Ishikawa (cell line): ENCODE data around the gene NEXMIF.

Source experiments
- CEBPB ChIP-seq: IDR thresholded peaks from 2 replicates; pipeline ENCODE4 v1.6.1; 2012
- CREB1 ChIP-seq: IDR thresholded peaks from 2 replicates; pipeline ENCODE4 v1.6.1; 2012; ENCODE audit warnings: low read depth
- EGR1 ChIP-seq: IDR thresholded peaks from 2 replicates; pipeline ENCODE4 v1.6.1; 2012
- EP300 ChIP-seq: IDR thresholded peaks from 2 replicates; pipeline ENCODE4 v1.6.1; 2012; ENCODE audit warnings: borderline replicate concordance
- FOXM1 ChIP-seq: IDR thresholded peaks from 2 replicates; pipeline ENCODE4 v1.6.1; 2012; ENCODE audit warnings: low read depth, borderline replicate concordance
- NFIC ChIP-seq: IDR thresholded peaks from 2 replicates; pipeline ENCODE4 v1.6.1; 2012
- RAD21 ChIP-seq: IDR thresholded peaks from 2 replicates; pipeline ENCODE4 v1.6.1; 2012; ENCODE audit warnings: low read depth
- TAF1 ChIP-seq: IDR thresholded peaks from 2 replicates; pipeline ENCODE4 v1.6.1; 2012; ENCODE audit warnings: low read depth, mild to moderate bottlenecking
- TCF12 ChIP-seq: IDR thresholded peaks from 2 replicates; pipeline ENCODE4 v1.6.1; 2012; ENCODE audit warnings: low read depth
- TEAD4 ChIP-seq: IDR thresholded peaks from 2 replicates; pipeline ENCODE4 v1.6.1; 2012
- YY1 ChIP-seq: IDR thresholded peaks from 2 replicates; pipeline ENCODE4 v1.6.1; 2012; ENCODE audit warnings: low read depth
- ZBTB7A ChIP-seq: IDR thresholded peaks from 2 replicates; pipeline ENCODE4 v1.6.1; 2012; ENCODE audit warnings: low read depth
- TF ChIP-seq, protein P1 (sequence below): IDR thresholded peaks from 2 replicates; pipeline ENCODE4 v1.6.1; 2012
- TF ChIP-seq, protein P2 (sequence below): IDR thresholded peaks from 2 replicates; pipeline ENCODE4 v1.6.1; 2012
- TF ChIP-seq, protein P3 (sequence below): IDR thresholded peaks from 2 replicates; pipeline ENCODE4 v1.6.1; 2012; ENCODE audit warnings: low read depth, mild to moderate bottlenecking

The NEXMIF gene

DNA sequence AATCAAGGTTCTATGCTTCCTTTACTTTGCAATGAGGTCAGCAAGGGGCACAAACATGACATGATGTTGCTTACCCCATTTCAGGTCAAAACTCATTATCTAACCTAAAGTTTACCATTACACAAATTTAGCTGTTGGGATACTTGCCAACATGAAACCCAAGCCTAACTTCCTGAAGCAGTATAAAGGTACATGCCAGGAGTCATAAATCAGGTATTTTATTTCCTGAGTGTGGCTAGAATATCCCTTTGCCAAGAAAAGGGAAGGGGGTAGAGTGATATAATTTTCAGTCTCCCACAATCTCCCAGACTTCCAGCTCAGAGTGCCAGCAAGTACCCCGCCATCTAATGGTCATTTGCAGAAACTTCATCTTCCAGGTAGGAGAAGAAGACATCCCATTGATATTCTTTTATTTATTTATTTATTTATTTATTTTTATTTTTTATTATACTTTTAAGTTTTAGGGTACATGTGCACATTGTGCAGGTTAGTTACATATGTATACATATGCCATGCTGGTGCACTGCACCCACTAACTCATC, 136.6 kb downstream of the NEXMIF start:
- TF ChIP-seq, protein P1, sequence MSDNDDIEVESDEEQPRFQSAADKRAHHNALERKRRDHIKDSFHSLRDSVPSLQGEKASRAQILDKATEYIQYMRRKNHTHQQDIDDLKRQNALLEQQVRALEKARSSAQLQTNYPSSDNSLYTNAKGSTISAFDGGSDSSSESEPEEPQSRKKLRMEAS: no peak
- peak; percentile 51 for TF ChIP-seq RAD21
- no peak for TF ChIP-seq EGR1
- TF ChIP-seq, protein P2, sequence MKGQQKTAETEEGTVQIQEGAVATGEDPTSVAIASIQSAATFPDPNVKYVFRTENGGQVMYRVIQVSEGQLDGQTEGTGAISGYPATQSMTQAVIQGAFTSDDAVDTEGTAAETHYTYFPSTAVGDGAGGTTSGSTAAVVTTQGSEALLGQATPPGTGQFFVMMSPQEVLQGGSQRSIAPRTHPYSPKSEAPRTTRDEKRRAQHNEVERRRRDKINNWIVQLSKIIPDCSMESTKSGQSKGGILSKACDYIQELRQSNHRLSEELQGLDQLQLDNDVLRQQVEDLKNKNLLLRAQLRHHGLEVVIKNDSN: no peak
- TF ChIP-seq TEAD4: peak; percentile 53
- TF ChIP-seq, protein P3, sequence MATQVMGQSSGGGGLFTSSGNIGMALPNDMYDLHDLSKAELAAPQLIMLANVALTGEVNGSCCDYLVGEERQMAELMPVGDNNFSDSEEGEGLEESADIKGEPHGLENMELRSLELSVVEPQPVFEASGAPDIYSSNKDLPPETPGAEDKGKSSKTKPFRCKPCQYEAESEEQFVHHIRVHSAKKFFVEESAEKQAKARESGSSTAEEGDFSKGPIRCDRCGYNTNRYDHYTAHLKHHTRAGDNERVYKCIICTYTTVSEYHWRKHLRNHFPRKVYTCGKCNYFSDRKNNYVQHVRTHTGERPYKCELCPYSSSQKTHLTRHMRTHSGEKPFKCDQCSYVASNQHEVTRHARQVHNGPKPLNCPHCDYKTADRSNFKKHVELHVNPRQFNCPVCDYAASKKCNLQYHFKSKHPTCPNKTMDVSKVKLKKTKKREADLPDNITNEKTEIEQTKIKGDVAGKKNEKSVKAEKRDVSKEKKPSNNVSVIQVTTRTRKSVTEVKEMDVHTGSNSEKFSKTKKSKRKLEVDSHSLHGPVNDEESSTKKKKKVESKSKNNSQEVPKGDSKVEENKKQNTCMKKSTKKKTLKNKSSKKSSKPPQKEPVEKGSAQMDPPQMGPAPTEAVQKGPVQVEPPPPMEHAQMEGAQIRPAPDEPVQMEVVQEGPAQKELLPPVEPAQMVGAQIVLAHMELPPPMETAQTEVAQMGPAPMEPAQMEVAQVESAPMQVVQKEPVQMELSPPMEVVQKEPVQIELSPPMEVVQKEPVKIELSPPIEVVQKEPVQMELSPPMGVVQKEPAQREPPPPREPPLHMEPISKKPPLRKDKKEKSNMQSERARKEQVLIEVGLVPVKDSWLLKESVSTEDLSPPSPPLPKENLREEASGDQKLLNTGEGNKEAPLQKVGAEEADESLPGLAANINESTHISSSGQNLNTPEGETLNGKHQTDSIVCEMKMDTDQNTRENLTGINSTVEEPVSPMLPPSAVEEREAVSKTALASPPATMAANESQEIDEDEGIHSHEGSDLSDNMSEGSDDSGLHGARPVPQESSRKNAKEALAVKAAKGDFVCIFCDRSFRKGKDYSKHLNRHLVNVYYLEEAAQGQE: no peak
- TF ChIP-seq FOXM1: peak; percentile 74; the same call in 1 of the 2 replicates
- TF ChIP-seq EP300: peak; percentile 85
- TF ChIP-seq NFIC: peak; percentile 90
- peak; percentile 67 for TF ChIP-seq TCF12
- TF ChIP-seq CEBPB: no peak

- peak; percentile 64; the same call in 1 of the 2 replicates for TF ChIP-seq FOXM1
- TF ChIP-seq TCF12: peak; percentile 79
- TF ChIP-seq TEAD4: no peak
- TF ChIP-seq TAF1: no peak
- TF ChIP-seq, protein P3: no peak
- TF ChIP-seq NFIC: peak; percentile 68
- TF ChIP-seq ZBTB7A: no peak
- peak; percentile 63 for TF ChIP-seq CEBPB
- TF ChIP-seq, protein P2: no peak
- no peak for TF ChIP-seq YY1
- TF ChIP-seq, protein P1: 0 out of 2 replicates have a peak, but pooled peaks have one; percentile 37
- TF ChIP-seq RAD21: no peak
- no peak for TF ChIP-seq EGR1
- no peak for TF ChIP-seq CREB1
- peak; percentile 86 for TF ChIP-seq EP300
Measured at GRCh38 chrX:74784629-74785028, 140.6 kb downstream of the NEXMIF start.

- TF ChIP-seq EGR1: no peak
- no peak for TF ChIP-seq YY1
- no peak for TF ChIP-seq RAD21
- TF ChIP-seq, protein P2: no peak
- no peak for TF ChIP-seq CREB1
- no peak for TF ChIP-seq TAF1
Measured at GRCh38 chrX:74781507-74782034, 143.7 kb downstream of the NEXMIF start.

GRCh38 chrX:74779175-74779574, 146.1 kb downstream of the NEXMIF start:
- TF ChIP-seq YY1 (no peak), EP300 (no peak), TCF12 (no peak), RAD21 (no peak), FOXM1 (no peak), NFIC (no peak), CEBPB (no peak), TEAD4 (no peak), TAF1 (no peak), ZBTB7A (no peak)
- TF ChIP-seq, protein P1: no peak
- TF ChIP-seq, protein P2: no peak

- TF ChIP-seq NFIC: no peak
- TF ChIP-seq, protein P2: no peak
- TF ChIP-seq, protein P1: no peak
- TF ChIP-seq TEAD4: no peak
- no peak for TF ChIP-seq CREB1
- TF ChIP-seq TCF12: no peak
- TF ChIP-seq EGR1: no peak
- TF ChIP-seq TAF1: no peak
- TF ChIP-seq, protein P3: no peak
- TF ChIP-seq ZBTB7A: no peak
Measured at GRCh38 chrX:74774988-74775387, 150.3 kb downstream of the NEXMIF start.
